Testis (tissue), 3 donors: ENCODE results near the gene TFPI2. TPM values are rescaled to one million over a fixed set of nuclear protein-coding genes. Genes with fewer than 3 reads are reported as not detected.

ENCODE experiments used
- DNase-seq: peaks from one replicate; pipeline ENCODE4 v3.0.0-alpha.2; 2019
- H3K27ac ChIP-seq, 2 donors: fragments of 200-600 bp; sonication (generic); one replicate each; pipeline ENCODE4 v1.5.1; 2019
- H3K27me3 ChIP-seq: fragments of 200-600 bp; sonication (generic); one replicate; pipeline ENCODE4 v1.5.1; 2019
- H3K36me3 ChIP-seq: fragments of 200-600 bp; sonication (generic); one replicate; pipeline ENCODE4 v1.5.1; 2017; ENCODE audit warnings: low read depth; ENCODE audit errors: missing control alignments
- H3K4me1 ChIP-seq: fragments of 200-600 bp; sonication (generic); one replicate; pipeline ENCODE4 v1.5.1; 2019
- H3K4me3 ChIP-seq, 2 donors: fragments of 200-600 bp; sonication (generic); one replicate each; pipeline ENCODE4 v1.5.1; 2017 to 2019
- H3K9me3 ChIP-seq: fragments of 200-600 bp; sonication (generic); one replicate; pipeline ENCODE4 v1.5.1; 2017
- CTCF ChIP-seq, 3 experiments: fragments of 450-650 bp in 2 of 3; fragments of 200-600 bp in 1 of 3; sonication (generic) in 1 of 3; IDR thresholded peaks; one replicate each; pipeline ENCODE4 v1.5.1; 2016 to 2019; ENCODE audit warnings: antibody characterized with exemption in 3 of 3, mild to moderate bottlenecking in 2 of 3, moderate library complexity in 1 of 3
- POLR2A ChIP-seq: fragments of 450-650 bp; IDR thresholded peaks from one replicate; pipeline ENCODE4 v1.6.1; 2017; ENCODE audit warnings: antibody characterized with exemption, mild to moderate bottlenecking, moderate library complexity
- WGBS, 2 donors: methylation state at CpG; one replicate each; pipeline ENCODE4 v1.1.5; 2018; 5-methylcytosine and 5-hydroxymethylcytosine counted together
- intact Hi-C: fragments of 100-400 bp; cut with DNase I; formaldehyde crosslinking; loops from one replicate; pipeline ENCODE4 v1.15.1; 2023; ENCODE audit warnings: low total_unique reads
- polyA plus RNA-seq: library from polyadenylated mRNA; stranded (reverse); fragments of 350-450 nt; fragmentation: Illumina TruSeq; extraction: RNeasy Lipid Tissue Mini Kit (QIAGEN cat#74804); gene quantifications from one replicate; pipeline ENCODE4 v1.2.3, GENCODE V29; 2014; ENCODE audit warnings: low read depth, low replicate concordance; ENCODE audit not compliant: insufficient read depth
- total RNA-seq, 2 donors: library from RNA; depleted of rRNA; stranded (reverse); fragments of >200 nt; gene quantifications; one replicate each; pipeline ENCODE4 v1.2.3, GENCODE V29; 2016

Gene TFPI2
- total and polyA plus RNA-seq, 3 donors from 2014 or later: 1.3 to 4.6 (median 1.8) TPM

GRCh38 chr7:93856323-93856722, 34.2 kb downstream of the TFPI2 start:
- TF ChIP-seq CTCF (IDR thresholded peaks at IDR 0.05): no peak
- no peak for TF ChIP-seq POLR2A
- Histone ChIP-seq H3K27ac (no peak overlapping the region), H3K9me3 (no peaks in the 10 kb centered on the region), H3K27me3 (no peaks in the 10 kb centered on the region), H3K4me3 (no peak overlapping the region), H3K4me1 (no peaks in the 10 kb centered on the region), H3K36me3 (no peaks in the 10 kb centered on the region)
- DNase-seq: no peak
- intact Hi-C loops: no loop called here

- intact Hi-C loops: no loop called here
- H3K9me3 ChIP-seq: no peaks in the 10 kb centered on the region
- no peak for DNase-seq
- no peaks in the 10 kb centered on the region for H3K36me3 ChIP-seq
- no peak overlapping the region for H3K4me3 ChIP-seq
- H3K27me3 ChIP-seq: no peaks in the 10 kb centered on the region
- no peak overlapping the region for H3K27ac ChIP-seq
- no peak for TF ChIP-seq POLR2A
- no peak for TF ChIP-seq CTCF (IDR thresholded peaks at IDR 0.05)
- no peaks in the 10 kb centered on the region for H3K4me1 ChIP-seq
- 65 to 73% methylated on average over 1 of the region's 1 CpG for WGBS, 2 donors
These were observed 34.8 kb downstream of the TFPI2 start for GRCh38 chr7:93855797-93856196.

- WGBS, 2 donors: 91 to 94% methylated on average over 1 of the region's 1 CpG
- Histone ChIP-seq H3K9me3 (no peaks in the 10 kb centered on the region), H3K27ac (no peak overlapping the region), H3K4me3 (no peak overlapping the region), H3K27me3 (no peaks in the 10 kb centered on the region), H3K36me3 (no peaks in the 10 kb centered on the region), H3K4me1 (no peaks in the 10 kb centered on the region)
- TF ChIP-seq POLR2A: no peak
- intact Hi-C loops: no loop called here
- no peak for DNase-seq
These were observed 36.1 kb downstream of the TFPI2 start for GRCh38 chr7:93854480-93854879.

- H3K4me1 ChIP-seq: no peaks in the 10 kb centered on the region
- no peak overlapping the region for H3K4me3 ChIP-seq
- H3K36me3 ChIP-seq: no peaks in the 10 kb centered on the region
- TF ChIP-seq POLR2A (no peak), CTCF (IDR thresholded peaks at IDR 0.05) (no peak)
- no peak overlapping the region for H3K27ac ChIP-seq
- no peaks in the 10 kb centered on the region for H3K9me3 ChIP-seq
- no peaks in the 10 kb centered on the region for H3K27me3 ChIP-seq
- no peak for DNase-seq
- 89 to 95% methylated on average over 2 of the region's 2 CpGs for WGBS, 2 donors
- intact Hi-C loops: no loop called here
These were observed 39.0 kb downstream of the TFPI2 start for GRCh38 chr7:93851536-93851935.

GRCh38 chr7:93843260-93843659, 47.3 kb downstream of the TFPI2 start:
- no peaks in the 10 kb centered on the region for H3K9me3 ChIP-seq
- 54 to 63% methylated on average over 1 of the region's 1 CpG for WGBS, 2 donors

More at GRCh38 chr7:93843260-93843659, 47.3 kb downstream of the TFPI2 start:
- TF ChIP-seq CTCF (IDR thresholded peaks at IDR 0.05) (no peak), POLR2A (no peak)
- no peaks in the 10 kb centered on the region for H3K27me3 ChIP-seq
- H3K4me1 ChIP-seq: no peaks in the 10 kb centered on the region
- no peak overlapping the region for H3K27ac ChIP-seq
- intact Hi-C loops: no loop called here
- H3K36me3 ChIP-seq: no peaks in the 10 kb centered on the region
- no peak overlapping the region for H3K4me3 ChIP-seq
- no peak for DNase-seq
